Measurements from ENCODE around the gene GNB1L. TPM values are rescaled to one million over a fixed set of nuclear protein-coding genes. Genes with fewer than 3 reads are reported as not detected.

GNB1L gene
- polyA plus RNA-seq, 3 donors, result 3.4 to 6.0 (median 4.8) TPM

DNA sequence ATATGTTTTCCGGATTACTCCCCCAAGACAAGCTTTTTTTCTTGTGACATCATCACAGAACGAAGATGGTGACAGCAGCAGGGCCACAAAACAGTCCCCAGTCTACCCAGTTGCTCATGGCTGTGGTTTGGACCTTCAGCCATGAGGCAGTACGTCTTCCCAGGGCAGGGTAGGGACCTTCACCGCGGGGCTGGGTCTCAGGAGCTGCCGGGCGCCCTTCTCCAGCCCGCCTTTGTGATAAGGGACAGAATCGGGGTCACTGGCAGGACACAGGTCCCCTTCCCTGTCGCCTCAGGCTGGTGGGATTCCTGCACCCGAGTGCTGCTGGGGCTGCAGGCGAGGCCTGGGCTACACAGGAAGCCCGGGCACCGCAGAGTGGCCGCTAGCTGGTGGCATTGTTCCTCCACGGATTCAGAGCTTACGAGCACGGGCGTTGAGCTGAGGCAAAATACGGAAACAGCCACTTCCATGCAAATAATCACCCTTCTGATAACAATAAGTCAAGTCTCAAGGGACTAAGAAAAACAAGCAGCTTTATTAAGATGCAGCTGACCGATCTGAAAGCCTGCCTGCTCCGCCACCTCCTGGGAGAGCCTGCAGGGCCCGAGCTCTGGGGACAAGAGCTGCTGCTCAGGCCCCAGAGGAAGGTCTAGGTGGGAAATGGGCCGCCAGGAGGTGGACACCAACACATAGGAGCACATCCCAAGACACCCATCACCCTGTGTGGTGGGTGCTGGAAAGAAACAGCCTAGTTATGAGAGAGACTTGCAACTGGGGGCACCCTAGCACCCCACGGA lies 81.8 kb downstream of the GNB1L start:
- TF ChIP-seq CTCF (IDR thresholded peaks at IDR 0.05), result no peak
- Histone ChIP-seq H3K79me2 (ENCODE audit: insufficient read depth, low read length) (no peaks in the 10 kb centered on the region), H2AFZ (ENCODE audit: insufficient read depth, low read depth, low read length, poor library complexity, severe bottlenecking) (peak overlapping the region; percentile 59)

DNA sequence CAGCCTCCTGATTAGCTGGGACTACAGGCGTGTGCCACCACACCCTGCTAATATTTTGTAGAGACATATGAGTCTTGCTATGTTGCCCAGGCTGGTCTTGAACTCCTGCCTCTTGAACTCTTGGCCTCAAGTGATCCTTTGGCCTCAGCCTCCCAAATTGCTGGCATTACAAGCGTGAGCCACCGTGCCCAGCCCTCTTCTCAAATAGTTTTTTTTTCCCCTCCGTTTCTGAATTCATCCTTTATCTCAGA lies 82.3 kb downstream of the GNB1L start:
- Histone ChIP-seq H3K79me2 (ENCODE audit: insufficient read depth, low read length) (no peaks in the 10 kb centered on the region), H3K4me3 (replicated peaks in 1 of 3; ENCODE audit: low read depth in 2 of 3, low read length in 3 of 3) (no peak overlapping the region), H3K9me3 (replicated peaks in 1 of 2; ENCODE audit: control insufficient read depth in 1 of 2, insufficient read depth in 1 of 2, low read length in 2 of 2) (peaks cover 0 to 13% of the 10 kb centered on the region in 2 donors), H2AFZ (ENCODE audit: insufficient read depth, low read depth, low read length, poor library complexity, severe bottlenecking) (peak overlapping the region; percentile 59), H3K9ac (ENCODE audit: insufficient read depth, low read length, poor library complexity, severe bottlenecking) (no peak overlapping the region), H3K4me2 (replicated peaks; ENCODE audit: extremely low read depth, low read length, poor library complexity, severe bottlenecking) (no peak overlapping the region), H4K20me1 (ENCODE audit: insufficient read depth, low read length) (no peaks in the 10 kb centered on the region), H3K27ac (ENCODE audit: low read depth in 1 of 2, low read length in 2 of 2) (no peak overlapping the region), H3K27me3 (ENCODE audit: control insufficient read depth in 2 of 2, insufficient read depth in 2 of 2, low read length in 2 of 2) (peaks cover 14 to 39% of the 10 kb centered on the region in 2 donors), H3K4me1 (ENCODE audit: control insufficient read depth in 1 of 2, insufficient read depth in 2 of 2, low read length in 2 of 2) (peaks cover 17 to 19% of the 10 kb centered on the region in 2 donors), H3K36me3 (replicated peaks in 1 of 2; ENCODE audit: control insufficient read depth in 1 of 2, insufficient read depth in 2 of 2, low read length in 2 of 2) (no peaks in the 10 kb centered on the region)
- DNase-seq, result no peak
- 44% methylated on average over 3 of the region's 4 CpGs for WGBS (ENCODE audit: insufficient coverage)
- Mint-ChIP-seq H3K9me3 (peaks cover 0 to 12% (median 3%) of the 10 kb centered on the region in 7 donors), H3K36me3 (peaks cover 0 to 2% of the 10 kb centered on the region in 2 donors), H3K27ac (peak overlapping the region in 1 of 7 donors; percentile 38), H3K4me3 (peak overlapping the region in 1 of 2 donors; percentile 30), H3K4me1 (peaks cover 22% of the 10 kb centered on the region), H3K27me3 (ENCODE audit: low read depth in 3 of 3) (peaks cover 42 to 68% (median 57%) of the 10 kb centered on the region in 3 donors)
- intact Hi-C loops (cut with micrococcal nuclease), result no loop called here
- TF ChIP-seq CTCF (IDR thresholded peaks at IDR 0.05), result no peak

More for the DNA sequence above, 81.8 kb downstream of the GNB1L start:
- Mint-ChIP-seq H3K27me3 (ENCODE audit: low read depth in 3 of 3) (peaks cover 39 to 68% (median 51%) of the 10 kb centered on the region in 3 donors), H3K27ac (no peak overlapping the region), H3K4me1 (peaks cover 17% of the 10 kb centered on the region), H3K4me3 (peak overlapping the region in 1 of 2 donors; percentile 30), H3K36me3 (peaks cover 0 to 2% of the 10 kb centered on the region in 2 donors), H3K9me3 (peaks cover 0 to 9% (median 2%) of the 10 kb centered on the region in 7 donors)
- Histone ChIP-seq H4K20me1 (ENCODE audit: insufficient read depth, low read length) (no peaks in the 10 kb centered on the region), H3K4me1 (ENCODE audit: control insufficient read depth in 1 of 2, insufficient read depth in 2 of 2, low read length in 2 of 2) (peaks cover 11 to 13% of the 10 kb centered on the region in 2 donors), H3K9me3 (replicated peaks in 1 of 2; ENCODE audit: control insufficient read depth in 1 of 2, insufficient read depth in 1 of 2, low read length in 2 of 2) (peaks cover 0 to 8% of the 10 kb centered on the region in 2 donors), H3K4me2 (replicated peaks; ENCODE audit: extremely low read depth, low read length, poor library complexity, severe bottlenecking) (no peak overlapping the region), H3K9ac (ENCODE audit: insufficient read depth, low read length, poor library complexity, severe bottlenecking) (no peak overlapping the region), H3K4me3 (replicated peaks in 1 of 3; ENCODE audit: low read depth in 2 of 3, low read length in 3 of 3) (no peak overlapping the region), H3K27me3 (ENCODE audit: control insufficient read depth in 2 of 2, insufficient read depth in 2 of 2, low read length in 2 of 2) (peaks cover 8 to 34% of the 10 kb centered on the region in 2 donors), H3K36me3 (replicated peaks in 1 of 2; ENCODE audit: control insufficient read depth in 1 of 2, insufficient read depth in 2 of 2, low read length in 2 of 2) (no peaks in the 10 kb centered on the region), H3K27ac (ENCODE audit: low read depth in 1 of 2, low read length in 2 of 2) (no peak overlapping the region)
- WGBS (ENCODE audit: insufficient coverage), result 10% methylated on average over 23 of the region's 25 CpGs
- peak in 1 of 3 donors; percentile 19 for DNase-seq
- intact Hi-C loops (cut with micrococcal nuclease), result no loop called here
